Transverse colon (tissue), 3 donors: ENCODE results near the gene HPSE2.

Source experiments
- CTCF ChIP-seq, 5 experiments: fragments of 200-600 bp in 3 of 5; fragments of 450-650 bp in 2 of 5; sonication (generic) in 3 of 5; IDR thresholded peaks; 1 replicate in 2 of 5; 2 replicates in 3 of 5; pipeline ENCODE4 v1.5.1; 2016 to 2017; ENCODE audit warnings: antibody characterized with exemption in 5 of 5, inconsistent platforms in 3 of 5, mild to moderate bottlenecking in 2 of 5, moderate library complexity in 1 of 5
- POLR2A ChIP-seq: fragments of 450-650 bp; IDR thresholded peaks from one replicate; pipeline ENCODE4 v1.6.1; 2016; ENCODE audit warnings: antibody characterized with exemption, mild to moderate bottlenecking, moderate library complexity

- no peak for TF ChIP-seq CTCF (IDR thresholded peaks at IDR 0.05)
- TF ChIP-seq POLR2A: no peak
Observed at GRCh38 chr10:98481404-98481945, 754.2 kb downstream of the HPSE2 start.
